ENCODE data around the gene COIL. TPM values are rescaled to one million over a fixed set of nuclear protein-coding genes. Genes with fewer than 3 reads are reported as not detected.

The COIL gene
- total RNA-seq, 1 donor from 2014 or later = 8.2 TPM

DNA sequence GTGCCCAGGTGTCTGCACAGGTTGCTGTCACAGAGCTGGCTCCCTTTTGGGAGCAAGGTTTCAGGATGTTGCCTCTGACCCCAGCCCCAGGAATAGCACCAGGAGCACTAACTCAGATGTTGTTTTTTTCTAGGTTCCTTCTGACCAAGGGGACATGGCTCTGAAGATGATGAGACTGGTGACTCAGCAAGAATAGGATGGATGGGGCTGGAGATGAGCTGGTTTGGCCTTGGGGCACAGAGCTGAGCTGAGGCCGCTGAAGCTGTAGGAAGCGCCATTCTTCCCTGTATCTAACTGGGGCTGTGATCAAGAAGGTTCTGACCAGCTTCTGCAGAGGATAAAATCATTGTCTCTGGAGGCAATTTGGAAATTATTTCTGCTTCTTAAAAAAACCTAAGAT is 45.2 kb upstream of the COIL start:
- intact Hi-C loops (cut with micrococcal nuclease) = no loop called here
- Histone ChIP-seq H3K27ac (replicated peaks) (no peak overlapping the region), H3K9me3 (replicated peaks) (no peaks in the 10 kb centered on the region), H3K27me3 (ENCODE audit: low read depth) (no peaks in the 10 kb centered on the region), H3K4me3 (no peak overlapping the region), H3K4me1 (peaks cover 8% of the 10 kb centered on the region), H3K36me3 (peaks cover 48% of the 10 kb centered on the region)
- DNase-seq = no peak
- no peak for TF ChIP-seq CTCF (IDR thresholded peaks at IDR 0.05; ENCODE audit: borderline replicate concordance)

DNA sequence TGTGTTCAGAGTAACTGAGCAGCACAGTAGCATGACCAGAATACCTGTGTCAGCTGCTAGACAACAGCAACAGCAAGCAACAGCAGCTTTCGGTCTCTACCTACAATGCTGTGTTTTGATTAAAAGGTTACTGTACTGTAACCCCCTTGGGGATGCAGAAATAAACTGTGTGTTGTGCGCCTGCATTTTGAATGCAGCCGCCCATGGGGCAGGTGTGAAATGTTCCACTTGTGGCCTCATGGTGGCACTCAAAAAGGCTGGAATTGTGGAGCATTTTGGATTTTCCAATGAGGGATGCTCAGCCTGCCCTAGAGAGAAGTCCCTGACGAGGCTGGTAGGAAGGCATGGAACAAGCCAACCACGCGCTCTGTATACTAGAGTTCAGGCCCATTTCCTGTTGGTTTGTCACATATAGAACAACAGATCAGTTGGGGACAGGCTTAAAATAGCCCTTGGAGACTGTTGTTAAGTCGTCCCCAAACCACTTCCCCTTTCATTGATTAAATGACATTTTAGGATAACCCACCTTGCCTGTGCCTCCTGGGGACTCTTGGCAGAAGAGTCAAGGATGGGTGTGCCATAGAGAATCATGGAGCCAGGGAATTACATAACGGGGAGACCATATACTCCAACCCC is 44.2 kb upstream of the COIL start:
- DNase-seq = no peak
- TF ChIP-seq CTCF (IDR thresholded peaks at IDR 0.05; ENCODE audit: borderline replicate concordance) = peak; percentile 53
- Histone ChIP-seq H3K27ac (replicated peaks) (no peak overlapping the region), H3K4me1 (peaks cover 5% of the 10 kb centered on the region), H3K27me3 (ENCODE audit: low read depth) (no peaks in the 10 kb centered on the region), H3K4me3 (no peak overlapping the region), H3K36me3 (peaks cover 58% of the 10 kb centered on the region), H3K9me3 (replicated peaks) (no peaks in the 10 kb centered on the region)
- intact Hi-C loops (cut with micrococcal nuclease) = no loop called here

- peaks cover 75% of the 10 kb centered on the region for H3K36me3 ChIP-seq
- H3K4me3 ChIP-seq = no peak overlapping the region
- H3K27me3 ChIP-seq (ENCODE audit: low read depth) = no peaks in the 10 kb centered on the region
- no peak for TF ChIP-seq CTCF (IDR thresholded peaks at IDR 0.05; ENCODE audit: borderline replicate concordance)
- no peaks in the 10 kb centered on the region for H3K4me1 ChIP-seq
- H3K9me3 ChIP-seq (replicated peaks) = no peaks in the 10 kb centered on the region
- no peak overlapping the region for H3K27ac ChIP-seq (replicated peaks)
- intact Hi-C loops (cut with micrococcal nuclease) = no loop called here
- no peak for DNase-seq
These were observed 42.1 kb upstream of the COIL start for GRCh38 chr17:57002904-57003303.

- TF ChIP-seq CTCF (IDR thresholded peaks at IDR 0.05; ENCODE audit: borderline replicate concordance) = no peak
- H3K36me3 ChIP-seq = peaks cover 80% of the 10 kb centered on the region
- no peaks in the 10 kb centered on the region for H3K9me3 ChIP-seq (replicated peaks)
- no peak for DNase-seq
- H3K27ac ChIP-seq (replicated peaks) = no peak overlapping the region
- H3K4me3 ChIP-seq = no peak overlapping the region
- intact Hi-C loops (cut with micrococcal nuclease) = no loop called here
- no peaks in the 10 kb centered on the region for H3K4me1 ChIP-seq
- no peaks in the 10 kb centered on the region for H3K27me3 ChIP-seq (ENCODE audit: low read depth)
These were observed 40.7 kb upstream of the COIL start for GRCh38 chr17:57001541-57001940.

DNA sequence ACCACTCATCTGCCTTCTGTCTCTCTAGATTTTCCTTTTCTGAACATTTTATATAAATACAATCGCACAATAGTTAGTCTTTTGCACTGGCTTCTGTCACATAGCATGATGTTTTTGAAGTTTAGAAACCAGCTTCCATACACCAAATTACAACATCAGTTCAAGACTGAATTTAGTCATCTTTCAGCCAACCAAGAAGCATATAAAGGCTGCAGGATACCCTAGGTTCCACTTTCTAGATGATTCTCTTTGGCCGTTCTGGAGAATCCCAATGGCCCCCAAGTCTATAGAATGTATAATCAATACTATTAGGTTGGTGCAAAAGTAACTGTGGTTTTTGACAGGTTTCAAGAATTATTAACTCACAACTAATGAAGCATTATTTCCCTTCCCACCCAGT is 36.5 kb upstream of the COIL start:
- DNase-seq = no peak
- intact Hi-C loops (cut with micrococcal nuclease) = no loop called here
- Histone ChIP-seq H3K4me1 (peaks cover 6% of the 10 kb centered on the region), H3K36me3 (peaks cover 93% of the 10 kb centered on the region), H3K9me3 (replicated peaks) (no peaks in the 10 kb centered on the region), H3K27ac (replicated peaks) (no peak overlapping the region), H3K4me3 (no peak overlapping the region), H3K27me3 (ENCODE audit: low read depth) (no peaks in the 10 kb centered on the region)
- TF ChIP-seq CTCF (IDR thresholded peaks at IDR 0.05; ENCODE audit: borderline replicate concordance) = no peak
